Colonic mucosa (tissue), 4 donors: ENCODE results near the gene EP400. TPM values are rescaled to one million over a fixed set of nuclear protein-coding genes. Genes with fewer than 3 reads are reported as not detected.
"Not testable (repeated sequence)": the region's sequence is repeated elsewhere in the genome, so short reads cannot be mapped to it uniquely, and the experiment has no call there.

Source experiments
- DNase-seq: peaks from one replicate; pipeline ENCODE4 v3.0.0-alpha.2; 2020
- H3K27ac ChIP-seq: fragments of 200-600 bp; one replicate; pipeline ENCODE4 v1.8.0; 2021
- H3K27me3 ChIP-seq: fragments of 200-600 bp; one replicate; pipeline ENCODE4 v1.8.0; 2021
- H3K36me3 ChIP-seq: fragments of 200-600 bp; one replicate; pipeline ENCODE4 v1.8.0; 2021
- H3K4me1 ChIP-seq: fragments of 200-600 bp; one replicate; pipeline ENCODE4 v1.8.0; 2021; ENCODE audit warnings: mild to moderate bottlenecking
- H3K4me3 ChIP-seq: fragments of 200-600 bp; one replicate; pipeline ENCODE4 v1.8.0; 2021
- H3K9ac ChIP-seq, 2 donors: one replicate each; pipeline ENCODE4 v1.7.0; 2013; ENCODE audit warnings: control low read depth in 2 of 2, low read depth in 2 of 2, low read length in 2 of 2
- H3K9me3 ChIP-seq: fragments of 200-600 bp; one replicate; pipeline ENCODE4 v1.8.0; 2021
- intact Hi-C: fragments of 100-400 bp; cut with DNase I; formaldehyde crosslinking; loops from one replicate; pipeline ENCODE4 v1.14.1; 2022
- total RNA-seq, 2 donors: library from RNA; stranded (reverse); fragmentation: NEBNext Ultra II Directional in 1 of 2; extraction: Animal tissue kit (Norgen Biotek cat#: 25700) in 1 of 2; gene quantifications; one replicate each; pipeline ENCODE4 v1.2.1, GENCODE V29; 2021
- TF ChIP-seq, protein P1 (sequence below): fragments of 200-600 bp; IDR thresholded peaks from one replicate; pipeline ENCODE4 v1.8.0; 2022; ENCODE audit warnings: antibody characterized with exemption, mild to moderate bottlenecking
- donor health status: healthy.
- donor health status: DM: no; HTN: no; CAD: no.
- donor health status: DM: no; HTN: no; CAD: no.

EP400 gene
- total RNA-seq, 2 donors from 2014 or later, result 23.3 to 39.0 TPM

DNA sequence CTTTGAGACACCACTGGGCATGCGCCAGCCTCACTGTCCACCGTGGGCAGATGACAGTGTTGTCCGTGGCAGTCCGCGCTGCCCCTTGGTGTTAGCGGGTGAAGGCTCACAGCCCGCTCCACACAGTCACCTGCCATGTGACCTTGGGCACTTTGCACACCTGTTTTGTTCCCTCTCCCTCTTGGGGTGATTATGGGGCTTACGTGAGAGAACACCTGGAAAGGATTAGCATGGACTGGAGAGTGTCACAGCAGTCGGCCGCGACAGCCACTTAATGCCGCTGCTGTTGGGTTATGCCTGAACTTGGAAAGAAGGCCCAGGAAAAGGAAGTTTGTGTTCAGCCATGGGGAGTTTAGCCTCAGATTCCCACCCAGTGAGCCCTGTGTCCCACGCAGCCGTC is 100.1 kb downstream of the EP400 start:
- DNase-seq, result no peak
- Histone ChIP-seq H3K4me1 (no peaks in the 10 kb centered on the region), H3K4me3 (no peak overlapping the region), H3K9me3 (no peaks in the 10 kb centered on the region), H3K9ac (no peak overlapping the region), H3K36me3 (peaks cover 14% of the 10 kb centered on the region), H3K27me3 (no peaks in the 10 kb centered on the region), H3K27ac (no peak overlapping the region)
- intact Hi-C loops, result no loop called here
- TF ChIP-seq, protein P1, sequence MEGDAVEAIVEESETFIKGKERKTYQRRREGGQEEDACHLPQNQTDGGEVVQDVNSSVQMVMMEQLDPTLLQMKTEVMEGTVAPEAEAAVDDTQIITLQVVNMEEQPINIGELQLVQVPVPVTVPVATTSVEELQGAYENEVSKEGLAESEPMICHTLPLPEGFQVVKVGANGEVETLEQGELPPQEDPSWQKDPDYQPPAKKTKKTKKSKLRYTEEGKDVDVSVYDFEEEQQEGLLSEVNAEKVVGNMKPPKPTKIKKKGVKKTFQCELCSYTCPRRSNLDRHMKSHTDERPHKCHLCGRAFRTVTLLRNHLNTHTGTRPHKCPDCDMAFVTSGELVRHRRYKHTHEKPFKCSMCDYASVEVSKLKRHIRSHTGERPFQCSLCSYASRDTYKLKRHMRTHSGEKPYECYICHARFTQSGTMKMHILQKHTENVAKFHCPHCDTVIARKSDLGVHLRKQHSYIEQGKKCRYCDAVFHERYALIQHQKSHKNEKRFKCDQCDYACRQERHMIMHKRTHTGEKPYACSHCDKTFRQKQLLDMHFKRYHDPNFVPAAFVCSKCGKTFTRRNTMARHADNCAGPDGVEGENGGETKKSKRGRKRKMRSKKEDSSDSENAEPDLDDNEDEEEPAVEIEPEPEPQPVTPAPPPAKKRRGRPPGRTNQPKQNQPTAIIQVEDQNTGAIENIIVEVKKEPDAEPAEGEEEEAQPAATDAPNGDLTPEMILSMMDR, result no peak

DNA sequence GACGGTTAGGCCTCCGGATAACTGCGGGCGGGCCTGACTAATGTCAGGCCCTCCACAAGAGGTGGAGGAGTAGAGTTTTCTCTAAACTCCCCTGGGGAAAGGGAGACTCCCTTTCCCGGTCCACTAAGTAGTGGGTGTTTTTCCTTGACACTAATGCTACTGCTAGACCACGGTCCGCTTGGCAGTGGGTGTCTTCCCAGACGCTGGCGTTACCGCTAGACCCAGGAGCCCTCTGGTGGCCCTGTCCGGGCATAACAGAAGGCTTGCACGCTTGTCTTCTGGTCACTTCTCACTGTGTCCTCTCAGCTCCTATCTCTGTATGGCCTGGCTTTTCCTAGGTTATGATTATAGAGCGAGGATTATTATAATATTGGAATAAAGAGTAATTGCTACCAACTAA is 102.0 kb downstream of the EP400 start:
- H3K36me3 ChIP-seq, intact Hi-C loops, H3K27ac ChIP-seq, H3K4me3 ChIP-seq, H3K9ac ChIP-seq, H3K9me3 ChIP-seq, H3K4me1 ChIP-seq, H3K27me3 ChIP-seq, DNase-seq: not testable (repeated sequence)

DNA sequence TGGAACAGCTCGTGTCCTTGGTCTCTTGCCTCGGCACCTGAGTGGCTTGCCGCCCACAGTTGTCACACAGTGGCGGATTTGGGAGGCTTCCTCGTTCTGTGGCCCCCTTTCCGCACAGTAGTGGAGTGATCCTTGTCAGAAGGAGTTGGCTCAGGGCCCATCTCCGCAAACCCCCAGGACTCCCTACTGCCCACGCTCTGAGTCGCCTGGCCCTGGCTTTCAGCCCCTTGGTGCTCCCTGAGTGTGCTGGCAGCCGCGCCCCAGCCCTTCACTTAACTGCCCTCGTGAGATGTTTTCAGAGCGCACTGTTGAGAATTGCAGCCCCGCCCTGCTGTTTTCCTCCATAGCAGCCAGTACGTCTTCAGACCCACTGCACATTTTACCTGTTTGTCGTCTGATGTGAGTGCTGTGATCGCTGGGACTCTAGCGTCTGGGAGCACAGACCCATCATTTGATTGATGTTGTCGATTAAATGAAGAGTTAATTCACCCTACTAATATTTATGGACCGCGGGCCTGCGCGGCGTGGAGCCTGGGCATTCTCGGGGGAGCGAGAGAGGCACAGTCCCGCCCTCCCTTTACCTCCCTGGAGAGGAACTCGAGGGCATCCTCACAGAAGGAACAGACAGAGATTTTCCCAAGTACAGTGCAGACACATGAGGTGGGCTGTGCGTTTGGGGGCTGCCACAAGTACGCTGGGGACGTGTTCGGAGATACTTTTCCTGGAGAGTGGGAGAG is 102.6 kb downstream of the EP400 start:
- Histone ChIP-seq H3K4me1 (no peaks in the 10 kb centered on the region), H3K9ac (no peak overlapping the region), H3K4me3 (no peak overlapping the region), H3K27ac (no peak overlapping the region), H3K9me3 (no peaks in the 10 kb centered on the region), H3K36me3 (peaks cover 4% of the 10 kb centered on the region), H3K27me3 (no peaks in the 10 kb centered on the region)
- DNase-seq, result no peak
- intact Hi-C loops, result no loop called here
- TF ChIP-seq, protein P1, result no peak

DNA sequence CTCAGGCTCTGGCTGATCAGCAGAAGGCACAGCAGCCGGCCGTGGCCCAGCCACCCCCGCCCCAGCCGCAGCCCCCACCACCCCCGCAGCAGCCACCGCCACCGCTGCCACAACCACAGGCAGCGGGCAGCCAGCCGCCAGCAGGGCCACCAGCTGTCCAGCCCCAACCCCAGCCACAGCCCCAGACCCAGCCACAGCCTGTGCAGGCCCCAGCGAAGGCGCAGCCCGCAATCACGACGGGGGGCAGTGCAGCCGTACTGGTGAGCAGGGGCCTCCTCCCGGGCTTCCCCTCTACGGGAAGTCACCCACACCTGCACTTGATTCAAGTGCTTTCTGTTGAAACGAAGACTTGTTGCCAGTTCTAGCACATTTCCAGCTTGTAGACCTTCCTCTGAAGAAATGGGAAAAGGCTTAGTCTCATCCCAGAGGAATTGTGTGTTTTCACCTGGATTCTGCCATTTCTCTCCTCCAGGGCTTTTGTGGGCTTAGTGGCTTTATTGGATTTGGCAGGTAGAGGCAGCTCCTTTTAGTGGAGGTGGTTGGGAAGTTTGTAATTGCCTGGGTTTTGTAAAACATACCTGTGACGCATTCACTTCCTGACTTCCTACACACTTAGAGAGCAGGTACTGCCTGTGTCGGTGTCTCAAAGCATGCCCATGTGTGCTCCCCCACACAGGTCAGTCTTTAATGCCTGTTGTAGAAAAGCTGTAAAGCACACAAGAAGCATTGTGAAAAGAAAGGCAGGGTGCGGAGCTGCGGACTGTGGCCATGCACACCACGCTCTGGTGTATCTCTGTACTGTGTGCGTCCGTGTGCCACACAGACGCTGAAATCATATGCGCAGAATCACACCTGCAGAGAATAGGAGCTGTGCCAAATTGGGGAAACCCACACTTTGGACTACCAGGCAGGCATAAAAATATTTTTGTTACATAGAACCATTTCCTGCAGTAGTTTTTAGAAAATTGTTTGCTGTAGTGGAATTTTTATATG is 103.9 kb downstream of the EP400 start:
- H3K4me3 ChIP-seq, result no peak overlapping the region
- TF ChIP-seq, protein P1, result no peak
- H3K4me1 ChIP-seq, result no peaks in the 10 kb centered on the region
- intact Hi-C loops, result no loop called here
- H3K9me3 ChIP-seq, result no peaks in the 10 kb centered on the region
- no peak for DNase-seq
- H3K27ac ChIP-seq, result no peak overlapping the region
- H3K9ac ChIP-seq, result no peak overlapping the region
- H3K27me3 ChIP-seq, result no peaks in the 10 kb centered on the region
- peaks cover 4% of the 10 kb centered on the region for H3K36me3 ChIP-seq

DNA sequence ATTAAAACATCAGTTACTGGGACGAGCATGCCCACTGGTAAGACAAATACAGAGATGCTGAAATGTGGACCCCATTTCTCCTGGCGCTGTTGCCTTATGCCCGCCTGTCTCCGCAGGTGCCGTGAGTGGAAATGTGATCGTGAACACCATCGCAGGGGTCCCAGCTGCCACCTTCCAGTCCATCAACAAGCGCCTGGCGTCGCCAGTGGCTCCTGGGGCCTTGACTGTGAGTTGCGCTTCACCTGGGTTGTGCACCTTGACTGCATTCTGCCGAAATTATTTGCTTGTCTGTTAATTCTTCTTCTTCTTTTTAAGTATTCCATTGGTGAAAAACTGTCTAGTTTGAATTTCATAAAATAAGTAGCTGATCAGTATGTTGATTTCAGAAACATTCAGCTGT is 105.2 kb downstream of the EP400 start:
- intact Hi-C loops, result no loop called here
- Histone ChIP-seq H3K9me3 (no peaks in the 10 kb centered on the region), H3K4me1 (no peaks in the 10 kb centered on the region), H3K9ac (no peak overlapping the region), H3K4me3 (no peak overlapping the region), H3K27me3 (no peaks in the 10 kb centered on the region), H3K27ac (no peak overlapping the region), H3K36me3 (peaks cover 4% of the 10 kb centered on the region)
- no peak for DNase-seq
- TF ChIP-seq, protein P1, result no peak
